ENCODE data around the gene RAET1G.
"Not testable (repeated sequence)": the region's sequence is repeated elsewhere in the genome, so short reads cannot be mapped to it uniquely, and the experiment has no call there.

RAET1G gene

GRCh38 chr6:149919834-149920225, 3.1 kb downstream of the RAET1G start:
- peaks cover 25% of the 10 kb centered on the region for H3K27me3 ChIP-seq (ENCODE audit: insufficient read depth, low read length, poor library complexity)

DNA sequence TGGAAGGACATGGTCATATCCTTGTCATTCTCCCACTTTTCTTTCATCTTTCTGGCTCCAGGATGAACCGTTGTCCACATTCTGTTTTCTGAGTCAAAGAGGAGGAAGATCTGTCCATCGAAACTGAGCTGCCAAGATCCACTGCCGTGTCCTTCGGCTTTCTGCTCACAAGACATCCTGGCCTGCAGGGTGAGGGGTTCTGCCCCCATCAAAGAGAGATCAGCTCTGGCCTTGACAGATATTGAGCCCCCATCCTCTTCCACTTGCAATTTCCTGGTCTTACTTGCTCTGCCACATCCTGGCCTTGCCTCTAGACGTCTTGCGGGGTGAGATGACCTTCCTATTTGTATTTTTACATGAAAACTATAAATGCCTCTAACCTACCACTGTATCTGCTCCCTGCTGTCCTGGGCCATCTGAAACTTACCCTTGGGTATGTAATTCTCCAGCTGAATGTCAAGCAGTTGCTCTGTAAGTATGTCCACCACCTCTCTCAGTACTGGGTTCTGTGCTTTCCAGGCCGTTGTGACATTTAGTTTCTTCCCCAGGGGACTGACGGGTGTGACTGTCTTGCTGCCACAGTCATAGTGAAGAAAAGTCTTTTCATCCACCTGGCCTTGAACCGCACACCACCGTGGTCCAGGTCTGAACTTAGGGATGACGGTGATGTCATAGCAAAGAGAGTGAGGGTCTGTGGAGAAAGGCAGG, 3.6 kb downstream of the RAET1G start:
- H3K4me1 ChIP-seq (ENCODE audit: insufficient read depth, low read length); H3K27ac ChIP-seq (ENCODE audit: low read length): not testable (repeated sequence)

More at GRCh38 chr6:149919834-149920225, 3.1 kb downstream of the RAET1G start:
- H2AFZ ChIP-seq (ENCODE audit: low read depth, low read length), result no peak overlapping the region
- H3K4me2 ChIP-seq (ENCODE audit: insufficient read depth, low read length), result no peak overlapping the region
- H3K36me3 ChIP-seq (ENCODE audit: insufficient read depth, low read length), result no peaks in the 10 kb centered on the region
- TF ChIP-seq, protein P1, sequence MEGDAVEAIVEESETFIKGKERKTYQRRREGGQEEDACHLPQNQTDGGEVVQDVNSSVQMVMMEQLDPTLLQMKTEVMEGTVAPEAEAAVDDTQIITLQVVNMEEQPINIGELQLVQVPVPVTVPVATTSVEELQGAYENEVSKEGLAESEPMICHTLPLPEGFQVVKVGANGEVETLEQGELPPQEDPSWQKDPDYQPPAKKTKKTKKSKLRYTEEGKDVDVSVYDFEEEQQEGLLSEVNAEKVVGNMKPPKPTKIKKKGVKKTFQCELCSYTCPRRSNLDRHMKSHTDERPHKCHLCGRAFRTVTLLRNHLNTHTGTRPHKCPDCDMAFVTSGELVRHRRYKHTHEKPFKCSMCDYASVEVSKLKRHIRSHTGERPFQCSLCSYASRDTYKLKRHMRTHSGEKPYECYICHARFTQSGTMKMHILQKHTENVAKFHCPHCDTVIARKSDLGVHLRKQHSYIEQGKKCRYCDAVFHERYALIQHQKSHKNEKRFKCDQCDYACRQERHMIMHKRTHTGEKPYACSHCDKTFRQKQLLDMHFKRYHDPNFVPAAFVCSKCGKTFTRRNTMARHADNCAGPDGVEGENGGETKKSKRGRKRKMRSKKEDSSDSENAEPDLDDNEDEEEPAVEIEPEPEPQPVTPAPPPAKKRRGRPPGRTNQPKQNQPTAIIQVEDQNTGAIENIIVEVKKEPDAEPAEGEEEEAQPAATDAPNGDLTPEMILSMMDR (IDR thresholded peaks at IDR 0.05; ENCODE audit: borderline replicate concordance, extremely low read depth, low read length, poor library complexity, severe bottlenecking), result no peak
- TF ChIP-seq EZH2 (IDR thresholded peaks at IDR 0.05; ENCODE audit: borderline replicate concordance, low read depth, low read length, severe bottlenecking), result no peak
- no peaks in the 10 kb centered on the region for H3K4me1 ChIP-seq (ENCODE audit: insufficient read depth, low read length)
- H3K79me2 ChIP-seq (ENCODE audit: insufficient read depth, low read length), result no peaks in the 10 kb centered on the region
- H3K9me3 ChIP-seq (ENCODE audit: insufficient read depth, low read length, severe bottlenecking), result no peaks in the 10 kb centered on the region
- no peak overlapping the region for H3K4me3 ChIP-seq (ENCODE audit: low read depth in 1 of 2, low read length in 2 of 2)
- H3K27ac ChIP-seq (ENCODE audit: low read length), result no peak overlapping the region
- DNase-seq (no peak), ATAC-seq (ENCODE audit: insufficient read depth, low read depth) (no peak)
- H4K20me1 ChIP-seq (ENCODE audit: insufficient read depth, low read length), result no peaks in the 10 kb centered on the region; the same call in none of the 2 replicates
- no peak overlapping the region for H3K9ac ChIP-seq (ENCODE audit: low read depth, low read length)

DNA sequence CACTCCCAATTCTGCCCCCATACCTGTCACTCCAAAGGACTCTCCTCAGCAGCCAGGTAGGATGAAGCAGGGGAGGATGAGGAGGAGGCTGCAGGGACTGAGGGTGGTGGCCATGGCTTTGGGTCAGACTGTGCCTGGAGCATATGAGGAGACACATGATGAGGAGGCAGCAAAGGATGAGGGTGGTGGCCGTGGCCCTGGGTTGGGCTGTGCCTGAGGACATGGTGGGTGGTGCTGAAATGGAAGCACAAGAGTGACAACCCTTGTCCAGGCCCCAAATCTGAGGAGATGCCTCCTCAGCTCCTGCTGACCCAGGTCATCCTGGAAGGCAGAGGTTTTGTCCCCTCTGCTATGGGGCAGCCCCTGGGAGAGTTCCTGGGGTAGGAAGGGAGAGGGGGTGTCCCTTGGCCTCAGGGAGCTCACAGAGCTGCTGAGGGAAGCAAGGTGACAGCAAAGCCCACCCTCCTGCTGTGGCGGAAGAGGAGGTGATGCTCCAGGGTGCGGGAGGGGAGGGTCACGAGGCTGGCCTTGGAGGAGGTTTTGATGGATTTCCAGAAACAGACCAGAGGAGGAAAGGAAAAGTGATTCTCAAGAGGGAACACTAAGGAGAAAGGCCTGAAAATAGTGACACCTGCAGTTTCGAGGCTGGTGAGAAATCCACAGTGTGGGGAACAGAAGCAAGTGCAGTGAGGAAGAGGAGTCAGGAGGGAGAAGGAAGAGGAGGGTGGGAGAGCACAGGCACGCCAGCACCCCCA, 4.6 kb downstream of the RAET1G start:
- no peaks in the 10 kb centered on the region for H3K9me3 ChIP-seq (ENCODE audit: insufficient read depth, low read length, severe bottlenecking)
- ATAC-seq (ENCODE audit: insufficient read depth, low read depth), result no peak
- DNase-seq, result no peak
- no peak overlapping the region for H3K27ac ChIP-seq (ENCODE audit: low read length)
- H4K20me1 ChIP-seq (ENCODE audit: insufficient read depth, low read length), result no peaks in the 10 kb centered on the region; the same call in 1 of the 2 replicates
- peaks cover 20% of the 10 kb centered on the region for H3K27me3 ChIP-seq (ENCODE audit: insufficient read depth, low read length, poor library complexity)
- no peaks in the 10 kb centered on the region for H3K36me3 ChIP-seq (ENCODE audit: insufficient read depth, low read length)
- H3K4me3 ChIP-seq (ENCODE audit: low read depth in 1 of 2, low read length in 2 of 2), result no peak overlapping the region
- no peaks in the 10 kb centered on the region for H3K79me2 ChIP-seq (ENCODE audit: insufficient read depth, low read length)
- no peak overlapping the region for H3K4me2 ChIP-seq (ENCODE audit: insufficient read depth, low read length)
- TF ChIP-seq EZH2 (IDR thresholded peaks at IDR 0.05; ENCODE audit: borderline replicate concordance, low read depth, low read length, severe bottlenecking), result no peak
- TF ChIP-seq, protein P1 (IDR thresholded peaks at IDR 0.05; ENCODE audit: borderline replicate concordance, extremely low read depth, low read length, poor library complexity, severe bottlenecking), result no peak
- no peak overlapping the region for H3K9ac ChIP-seq (ENCODE audit: low read depth, low read length)
- no peaks in the 10 kb centered on the region for H3K4me1 ChIP-seq (ENCODE audit: insufficient read depth, low read length)
- H2AFZ ChIP-seq (ENCODE audit: low read depth, low read length), result no peak overlapping the region

More for the DNA sequence above, 3.6 kb downstream of the RAET1G start:
- peaks cover 21% of the 10 kb centered on the region for H3K27me3 ChIP-seq (ENCODE audit: insufficient read depth, low read length, poor library complexity)
- not testable (repeated sequence) for H4K20me1 ChIP-seq (ENCODE audit: insufficient read depth, low read length); H3K9ac ChIP-seq (ENCODE audit: low read depth, low read length); DNase-seq; H3K9me3 ChIP-seq (ENCODE audit: insufficient read depth, low read length, severe bottlenecking); H2AFZ ChIP-seq (ENCODE audit: low read depth, low read length); H3K36me3 ChIP-seq (ENCODE audit: insufficient read depth, low read length); H3K4me3 ChIP-seq (ENCODE audit: low read depth in 1 of 2, low read length in 2 of 2); H3K79me2 ChIP-seq (ENCODE audit: insufficient read depth, low read length); H3K4me2 ChIP-seq (ENCODE audit: insufficient read depth, low read length); ATAC-seq (ENCODE audit: insufficient read depth, low read depth)

DNA sequence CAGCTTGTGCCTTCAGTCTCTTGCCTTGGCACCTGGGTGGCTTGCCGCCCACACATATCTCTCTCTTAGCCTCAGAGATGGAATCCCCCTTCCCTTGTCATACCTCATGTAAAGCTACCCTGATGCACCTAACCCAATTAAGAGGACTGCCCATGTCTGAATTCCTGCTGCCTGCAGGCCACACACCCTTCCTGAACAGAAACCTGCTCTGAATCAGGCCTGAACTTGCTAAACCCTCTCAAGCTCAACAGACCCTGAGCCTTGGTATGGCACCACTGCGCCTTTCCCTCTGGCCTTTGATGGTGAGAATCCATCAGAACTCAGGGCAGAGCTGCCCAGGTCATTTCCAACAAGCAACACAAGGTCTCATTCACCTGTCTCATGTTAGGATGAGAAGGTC, 5.2 kb downstream of the RAET1G start:
- Histone ChIP-seq H3K27ac (ENCODE audit: low read length) (no peak overlapping the region), H3K9me3 (ENCODE audit: insufficient read depth, low read length, severe bottlenecking) (no peaks in the 10 kb centered on the region), H2AFZ (ENCODE audit: low read depth, low read length) (no peak overlapping the region), H3K4me3 (ENCODE audit: low read depth in 1 of 2, low read length in 2 of 2) (no peak overlapping the region), H3K4me2 (ENCODE audit: insufficient read depth, low read length) (no peak overlapping the region), H3K36me3 (ENCODE audit: insufficient read depth, low read length) (no peaks in the 10 kb centered on the region), H3K4me1 (ENCODE audit: insufficient read depth, low read length) (no peaks in the 10 kb centered on the region), H4K20me1 (ENCODE audit: insufficient read depth, low read length) (no peaks in the 10 kb centered on the region; the same call in 1 of the 2 replicates), H3K79me2 (ENCODE audit: insufficient read depth, low read length) (no peaks in the 10 kb centered on the region), H3K9ac (ENCODE audit: low read depth, low read length) (no peak overlapping the region), H3K27me3 (ENCODE audit: insufficient read depth, low read length, poor library complexity) (peaks cover 26% of the 10 kb centered on the region)
- DNase-seq, result no peak
- ATAC-seq (ENCODE audit: insufficient read depth, low read depth), result no peak
- TF ChIP-seq EZH2 (IDR thresholded peaks at IDR 0.05; ENCODE audit: borderline replicate concordance, low read depth, low read length, severe bottlenecking), result no peak
- TF ChIP-seq, protein P1 (IDR thresholded peaks at IDR 0.05; ENCODE audit: borderline replicate concordance, extremely low read depth, low read length, poor library complexity, severe bottlenecking), result no peak

All from DND-41 (cell line).